A673 (cell line): ENCODE measurements around the gene FARSA.

Experiments
- CTCF ChIP-seq: fragments of 300-800, 200-600 bp; sonication (generic); conservative IDR thresholded peaks from 2 replicates; pipeline ENCODE4 v1.5.1; 2017; ENCODE audit warnings: low read depth, mild to moderate bottlenecking, antibody characterized with exemption, low read length, moderate library complexity, mixed read lengths
- EZH2 ChIP-seq: fragments of 200-600 bp; sonication (generic); IDR thresholded peaks from 2 replicates; pipeline ENCODE4 v1.6.1; 2017; ENCODE audit warnings: borderline replicate concordance, low read depth, mild to moderate bottlenecking, mixed read lengths, antibody characterized with exemption, low read length; ENCODE audit not compliant: poor library complexity, severe bottlenecking

- TF ChIP-seq EZH2, result no peak
- TF ChIP-seq CTCF, result no peak
Observed at GRCh38 chr19:12899891-12900518, 33.5 kb downstream of the FARSA start.
